K562 (cell line): ENCODE results near the gene ASF1B. TPM values are rescaled to one million over a fixed set of nuclear protein-coding genes. Genes with fewer than 3 reads are reported as not detected.

Source experiments
- ATF7 ChIP-seq: fragments of 450-650 bp; IDR thresholded peaks from 2 replicates; pipeline ENCODE4 v1.7.1; 2014; ENCODE audit warnings: mild to moderate bottlenecking, moderate library complexity
- CHD4 ChIP-seq: fragments of 200-600 bp; sonication (generic); IDR thresholded peaks from 3 replicates; pipeline ENCODE4 v1.6.1; 2012; ENCODE audit warnings: low read depth, mild to moderate bottlenecking, mixed read lengths, low read length, inconsistent platforms; ENCODE audit not compliant: insufficient read depth, insufficient replicate concordance, poor library complexity, severe bottlenecking
- DACH1 ChIP-seq: fragments of 450-650 bp; IDR thresholded peaks from 2 replicates; pipeline ENCODE4 v1.6.1; 2018; ENCODE audit not compliant: partially characterized antibody
- FOXP4 ChIP-seq: sonication (generic); formaldehyde crosslinking; IDR thresholded peaks from 2 replicates; pipeline ENCODE4 v1.8.0; 2022; ENCODE audit warnings: mild to moderate bottlenecking, missing genetic modification reagents, borderline replicate concordance
- HDAC3 ChIP-seq: fragments of 450-650 bp; IDR thresholded peaks from 2 replicates; pipeline ENCODE4 v1.6.1; 2018; ENCODE audit warnings: borderline replicate concordance, mild to moderate bottlenecking, moderate library complexity; ENCODE audit not compliant: partially characterized antibody
- HMGN3 ChIP-seq: IDR thresholded peaks from 2 replicates; pipeline ENCODE4 v1.6.1; 2011; ENCODE audit warnings: borderline replicate concordance, low read depth, mild to moderate bottlenecking, mixed read lengths, low read length; ENCODE audit not compliant: insufficient read length; ENCODE audit errors: extremely low read depth
- HSF4 ChIP-seq: fragments of 250-450 bp; sonication (Bioruptor Pico); IDR thresholded peaks from 2 replicates; pipeline ENCODE4 v2.1.2; 2022; ENCODE audit warnings: mild to moderate bottlenecking, moderate library complexity, borderline replicate concordance
- KAT8 ChIP-seq: fragments of 450-650 bp; IDR thresholded peaks from 2 replicates; pipeline ENCODE4 v1.6.1; 2016; ENCODE audit warnings: low read depth, mild to moderate bottlenecking
- MED1 ChIP-seq: sonication (generic); formaldehyde crosslinking; IDR thresholded peaks from 2 replicates; pipeline ENCODE4 v1.8.1; 2023; ENCODE audit warnings: missing genetic modification reagents, borderline replicate concordance
- MNT ChIP-seq, 2 experiments: fragments of 450-650 bp; conservative IDR thresholded peaks; 2 replicates each; pipeline ENCODE4 v1.6.1; 2017; ENCODE audit warnings: mild to moderate bottlenecking in 2 of 2, moderate library complexity in 2 of 2
- NCOA1 ChIP-seq: fragments of 450-650 bp; IDR thresholded peaks from 2 replicates; pipeline ENCODE4 v1.6.1; 2016; ENCODE audit warnings: low read depth
- NFXL1 ChIP-seq: fragments of 450-650 bp; formaldehyde crosslinking; IDR thresholded peaks from 2 replicates; pipeline ENCODE4 v1.4.0; 2021; ENCODE audit warnings: mild to moderate bottlenecking
- NR2C1 ChIP-seq, 2 experiments: fragments of 450-650 bp; IDR thresholded peaks; 2 replicates each; pipeline ENCODE4 v1.6.1; 2017; ENCODE audit warnings: mild to moderate bottlenecking in 2 of 2, antibody characterized with exemption in 1 of 2, inconsistent platforms in 1 of 2, missing compliant biosample characterization in 1 of 2, missing genetic modification characterization in 1 of 2
- NUFIP1 ChIP-seq: fragments of 450-650 bp; IDR thresholded peaks from 2 replicates; pipeline ENCODE4 v1.6.1; 2018; ENCODE audit not compliant: partially characterized antibody
- PHTF2 ChIP-seq: fragments of 250-450 bp; sonication (Bioruptor Pico); IDR thresholded peaks from 2 replicates; pipeline ENCODE4 v1.5.0; 2021; ENCODE audit warnings: mild to moderate bottlenecking
- RAD51 ChIP-seq: fragments of 450-650 bp; IDR thresholded peaks from 2 replicates; pipeline ENCODE4 v1.7.1; 2016; ENCODE audit warnings: low read depth, mild to moderate bottlenecking, borderline replicate concordance
- RFX5 ChIP-seq: IDR thresholded peaks from 2 replicates; pipeline ENCODE4 v1.6.1; 2011; ENCODE audit warnings: low read depth, mild to moderate bottlenecking, improper control_type of control experiment, low read length
- TRIM24 ChIP-seq, 2 experiments: fragments of 450-650 bp; IDR thresholded peaks; 2 replicates each; pipeline ENCODE4 v1.6.1; 2016
- ZBTB43 ChIP-seq: sonication (generic); formaldehyde crosslinking; IDR thresholded peaks from 2 replicates; pipeline ENCODE4 v1.8.0; 2023; ENCODE audit warnings: mild to moderate bottlenecking, missing genetic modification reagents
- ZKSCAN3 ChIP-seq: fragments of 250-450 bp; sonication (Bioruptor Pico); IDR thresholded peaks from 2 replicates; pipeline ENCODE4 v1.4.0; 2020
- ZNF133 ChIP-seq: fragments of 250-450 bp; sonication (Bioruptor Pico); IDR thresholded peaks from 2 replicates; pipeline ENCODE4 v1.4.0; 2020; ENCODE audit warnings: mild to moderate bottlenecking
- ZNF165 ChIP-seq: fragments of 250-450 bp; sonication (Bioruptor Pico); IDR thresholded peaks from 2 replicates; pipeline ENCODE4 v1.4.0; 2020; ENCODE audit warnings: borderline replicate concordance
- ZNF263 ChIP-seq: sonication (generic); formaldehyde crosslinking; IDR thresholded peaks from 2 replicates; pipeline ENCODE4 v1.8.0; 2022; ENCODE audit warnings: mild to moderate bottlenecking, missing genetic modification reagents, borderline replicate concordance
- ZNF780A ChIP-seq: fragments of 250-450 bp; sonication (Bioruptor Pico); IDR thresholded peaks from 2 replicates; pipeline ENCODE4 v1.5.0; 2021; ENCODE audit warnings: mild to moderate bottlenecking
- ZNF79 ChIP-seq: fragments of 250-450 bp; sonication (Bioruptor Pico); IDR thresholded peaks from 2 replicates; pipeline ENCODE4 v1.4.0; 2020; ENCODE audit warnings: low read depth, mild to moderate bottlenecking, moderate library complexity
- polyA plus RNA-seq, 8 experiments: library from polyadenylated mRNA; depleted of rRNA in 4 of 8; stranded (reverse) in 5 of 8; unstranded in 3 of 8; fragments of >200 nt; fragmentation: Nextera tagmentation in 2 of 8; fragmentation: Illumina TruSeq in 1 of 8; extraction: Ambion mirVana in 2 of 8; extraction: Trizol in 1 of 8; gene quantifications; 2 replicates each; pipeline versions ENCODE4 v1.2.1 to v1.2.3, GENCODE V29; 2011 to 2014; ENCODE audit warnings: inconsistent platforms in 1 of 8, missing spikeins in 1 of 8
- total RNA-seq, 7 experiments: library from RNA; depleted of rRNA in 6 of 7; stranded (reverse); fragments of >200 nt in 6 of 7; fragmentation: Illumina TruSeq in 2 of 7; extraction: Trizol in 2 of 7; gene quantifications; 2 replicates each; pipeline versions ENCODE4 v1.2.1 to v1.2.3, GENCODE V29; 2011 to 2021; ENCODE audit warnings: low replicate concordance in 1 of 7

Gene ASF1B
- total and polyA plus RNA-seq, 9 of the 15 experiments (the other 6 are each of a cell fraction or from before 2014, with no cell fraction given): 6.0 to 69.4 (median 53.3) TPM

GRCh38 chr19:14113762-14114414 is 22.5 kb downstream of the ASF1B start (continued):
- TF ChIP-seq CHD4: peak; percentile 26
- TF ChIP-seq NR2C1 (IDR thresholded peaks at IDR 0.05): peak; percentile 22; the same call in 1 of the 2 replicates
- peak; percentile 59 for TF ChIP-seq NR2C1 (tag; IDR thresholded peaks at IDR 0.05)
- peak in 1 of 2 experiments; percentile 38; a peak in 1 of 4 replicates for TF ChIP-seq TRIM24 (IDR thresholded peaks at IDR 0.05)
- no peak for TF ChIP-seq NFXL1 (CRISPR knock-in tag)
- TF ChIP-seq ZBTB43: no peak
- TF ChIP-seq NCOA1: no peak
- no peak for TF ChIP-seq FOXP4 (CRISPR knock-in tag)
- TF ChIP-seq ATF7: peak; percentile 33; the same call in 1 of the 2 replicates
- peak; percentile 29 for TF ChIP-seq HMGN3
- TF ChIP-seq HSF4 (CRISPR knock-in tag): no peak
- peak; percentile 59; the same call in 1 of the 2 replicates for TF ChIP-seq ZNF263
- no peak for TF ChIP-seq HDAC3
- no peak for TF ChIP-seq ZNF79 (CRISPR knock-in tag)
- TF ChIP-seq PHTF2 (CRISPR knock-in tag): no peak
- TF ChIP-seq MNT (conservative IDR thresholded peaks at IDR 0.05): peak in 1 of 2 experiments; percentile 43; a peak in 1 of 4 replicates
- TF ChIP-seq ZKSCAN3: no peak
- TF ChIP-seq MED1: no peak
- no peak for TF ChIP-seq ZNF165 (CRISPR knock-in tag)
- TF ChIP-seq ZNF133: no peak
- peak; percentile 16; the same call in 1 of the 2 replicates for TF ChIP-seq RAD51
- no peak for TF ChIP-seq ZNF780A (CRISPR knock-in tag)
- TF ChIP-seq NUFIP1: no peak
- TF ChIP-seq RFX5: no peak
- TF ChIP-seq KAT8: no peak
- TF ChIP-seq DACH1: no peak
